ENCODE data around the gene SMAGP.
"Not testable (repeated sequence)": the region's sequence is repeated elsewhere in the genome, so short reads cannot be mapped to it uniquely, and the experiment has no call there.

SMAGP gene

DNA sequence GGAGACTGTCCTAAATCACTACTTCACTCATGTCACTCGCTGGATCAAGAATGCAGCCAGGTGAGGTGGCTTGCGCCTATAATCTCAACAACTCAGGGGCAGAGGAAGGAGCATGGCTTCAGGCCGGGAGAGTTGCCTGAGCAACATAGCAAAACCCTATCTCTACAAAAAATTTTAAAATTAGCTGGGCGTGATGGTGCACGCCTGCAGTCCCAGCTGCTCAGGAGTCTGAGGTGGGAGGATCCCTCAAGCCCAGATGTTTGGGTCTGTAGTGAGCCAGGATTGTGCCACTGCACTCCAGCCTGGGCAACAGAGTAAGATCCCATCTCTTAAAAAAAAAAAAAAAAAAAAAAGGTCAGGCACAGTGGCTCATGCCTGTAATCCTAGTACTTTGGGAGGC, 5.9 kb downstream of the SMAGP start:
- DNase-seq (ENCODE audit: low spot score): no peak

DNA sequence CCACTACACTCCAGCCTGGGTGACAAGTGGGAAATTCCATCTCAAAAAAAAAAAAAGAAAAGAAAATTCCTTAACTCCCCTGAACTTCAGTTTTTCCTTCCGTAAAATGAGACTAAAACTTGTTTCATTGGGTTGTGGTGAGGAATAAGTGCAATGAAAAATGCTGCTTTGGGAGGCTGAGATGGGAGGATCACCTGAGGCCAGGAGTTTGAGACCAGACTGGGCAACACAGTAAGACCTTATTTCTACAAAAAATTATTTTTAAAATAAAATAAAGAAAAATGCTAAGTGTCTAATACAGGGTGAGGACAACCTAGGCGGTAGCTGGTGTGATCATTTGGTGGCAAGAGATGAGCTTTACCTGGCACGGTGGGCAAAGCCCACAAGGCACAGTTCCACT, 6.9 kb downstream of the SMAGP start:
- no peak for DNase-seq (ENCODE audit: low spot score)

DNA sequence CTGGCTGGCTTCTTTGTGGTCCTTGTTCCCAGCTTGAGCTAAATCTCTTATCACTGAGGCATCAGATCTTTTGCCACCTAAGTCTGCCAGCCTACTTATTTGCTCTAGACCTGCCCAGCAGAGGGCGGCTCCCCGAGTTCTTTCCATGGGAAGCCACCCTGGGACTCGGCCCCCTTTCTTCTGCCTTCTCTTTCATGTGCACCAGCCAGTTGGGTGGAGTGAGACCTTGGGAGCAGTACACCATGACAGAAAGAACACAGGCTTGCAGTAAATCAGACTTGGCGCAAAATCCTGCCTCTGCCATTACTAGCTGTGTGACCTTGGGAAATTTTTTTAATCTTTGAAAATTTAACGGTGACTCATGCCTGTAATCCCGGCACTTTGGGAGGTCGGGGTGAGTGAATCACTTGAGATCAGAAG, 7.4 kb downstream of the SMAGP start:
- no peak for DNase-seq (ENCODE audit: low spot score)

DNA sequence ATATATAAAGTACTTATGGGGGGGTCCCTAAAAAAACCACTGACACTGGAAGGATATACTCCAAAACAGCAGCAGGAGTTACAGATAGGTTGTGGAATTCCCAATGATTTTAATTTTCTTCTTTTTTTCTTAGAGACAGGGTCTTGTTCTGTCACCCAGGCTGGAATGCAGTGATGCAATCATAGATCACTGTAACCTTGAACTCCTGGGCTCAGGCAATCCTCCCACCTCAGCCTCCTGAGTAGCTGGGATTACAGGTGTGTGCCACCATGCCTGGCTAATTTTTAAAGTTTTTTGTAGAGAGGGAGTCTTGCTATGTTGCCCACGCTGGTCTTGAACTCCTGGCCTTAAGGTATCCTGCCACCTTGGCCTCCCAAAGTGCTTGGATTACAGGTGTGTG, 10.6 kb downstream of the SMAGP start:
- not testable (repeated sequence) for DNase-seq (ENCODE audit: low spot score)

DNA sequence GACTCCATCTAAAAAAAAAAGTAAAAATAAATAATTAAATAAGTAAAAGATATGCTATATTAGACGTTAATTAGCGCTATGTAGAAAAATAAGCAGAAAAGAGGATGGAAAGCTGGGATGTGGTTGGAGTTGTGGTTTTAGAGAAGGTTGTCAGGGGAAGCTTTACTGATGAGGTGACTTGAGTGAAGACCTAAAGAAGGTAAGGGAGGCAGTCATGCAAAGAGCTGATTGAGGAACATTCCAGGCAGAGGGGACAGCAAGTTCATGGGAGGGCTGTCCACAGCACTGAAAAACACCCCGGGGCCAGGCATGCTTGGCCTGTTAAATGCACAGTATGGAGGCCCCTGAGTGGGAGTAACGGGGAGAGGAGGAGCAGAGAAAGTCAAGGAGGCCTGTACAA, 15.7 kb downstream of the SMAGP start:
- DNase-seq (ENCODE audit: low spot score): no peak

DNA sequence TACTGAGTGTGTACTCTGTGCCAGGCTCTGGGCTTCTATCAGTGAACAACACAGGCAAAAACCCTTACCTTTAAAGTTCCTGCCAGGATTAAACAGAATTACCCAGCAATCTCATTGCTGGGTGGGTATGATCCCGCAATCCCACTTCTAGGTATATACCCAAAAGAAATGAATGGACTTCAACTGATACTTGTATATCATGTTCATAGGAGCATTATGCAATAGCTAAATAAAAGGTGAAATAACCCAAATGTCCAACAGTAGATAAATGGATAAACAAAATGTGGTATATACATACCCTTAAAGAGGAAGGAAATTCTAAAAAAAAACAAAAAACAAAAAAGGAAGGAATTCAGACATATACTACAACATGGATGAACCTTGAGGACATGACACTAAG, 16.9 kb downstream of the SMAGP start:
- DNase-seq (ENCODE audit: low spot score): no peak

DNA sequence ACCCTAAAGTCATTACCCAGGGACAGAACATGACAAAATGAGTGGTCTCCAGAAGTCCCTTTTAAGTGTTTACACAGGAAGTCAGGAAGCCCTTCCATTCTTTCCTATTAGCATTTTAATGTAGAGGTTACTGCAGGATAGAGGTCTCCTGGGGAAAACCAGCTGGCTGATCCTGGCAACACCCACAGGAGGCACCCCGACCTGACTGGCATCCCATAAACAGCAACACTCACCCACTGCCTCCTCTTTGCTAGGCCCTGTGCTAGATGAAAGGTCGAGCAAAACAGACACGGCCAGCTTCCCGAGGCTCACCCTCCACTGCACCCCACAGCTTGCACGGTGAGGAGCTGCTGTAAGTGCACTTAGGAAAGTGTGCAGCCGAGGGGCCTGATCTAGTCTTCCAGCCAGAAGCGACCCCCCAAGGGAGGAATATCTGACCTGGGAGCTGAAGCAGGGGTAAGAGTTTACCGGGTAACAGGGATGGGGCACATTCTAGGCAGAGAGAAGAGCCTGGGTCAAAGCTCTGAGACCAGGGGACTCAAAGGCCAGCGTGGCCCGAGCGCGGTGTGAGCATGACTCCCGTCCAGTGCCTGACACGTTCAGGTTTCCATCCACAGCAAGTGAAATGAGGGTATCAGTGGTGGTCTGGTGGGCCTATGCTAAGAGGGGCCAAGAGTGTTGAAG, 22.6 kb downstream of the SMAGP start:
- no peak for DNase-seq (ENCODE audit: low spot score)

DNA sequence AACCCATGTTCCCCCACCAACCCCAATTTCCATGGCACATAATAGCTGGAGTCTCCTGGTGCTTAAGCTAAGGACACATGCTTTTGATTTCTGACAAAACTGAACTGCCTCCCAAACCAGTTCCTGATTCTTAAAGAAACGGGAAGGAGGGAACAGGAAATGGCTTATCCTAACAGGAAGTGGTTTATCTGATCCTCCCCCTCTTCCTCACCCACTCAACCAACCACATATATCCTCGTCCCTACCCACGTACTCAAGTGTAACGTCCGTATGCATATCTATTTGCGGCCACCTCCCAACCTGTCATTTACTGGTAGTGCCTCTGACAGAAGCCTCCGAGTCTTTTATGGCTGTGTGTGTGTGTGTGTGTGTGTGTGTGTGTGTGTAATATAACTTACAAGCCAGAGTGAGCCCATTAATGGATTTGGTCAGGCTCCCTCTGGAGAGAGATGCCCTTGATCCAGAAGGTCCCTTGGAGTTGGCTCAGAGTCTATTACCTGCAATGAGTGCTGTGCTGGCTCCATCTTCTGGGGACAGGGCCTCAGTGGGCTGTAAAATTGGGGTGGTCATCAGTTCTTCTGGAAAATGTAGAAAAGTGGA, 23.9 kb downstream of the SMAGP start:
- DNase-seq (ENCODE audit: low spot score): peak; percentile 61

DNA sequence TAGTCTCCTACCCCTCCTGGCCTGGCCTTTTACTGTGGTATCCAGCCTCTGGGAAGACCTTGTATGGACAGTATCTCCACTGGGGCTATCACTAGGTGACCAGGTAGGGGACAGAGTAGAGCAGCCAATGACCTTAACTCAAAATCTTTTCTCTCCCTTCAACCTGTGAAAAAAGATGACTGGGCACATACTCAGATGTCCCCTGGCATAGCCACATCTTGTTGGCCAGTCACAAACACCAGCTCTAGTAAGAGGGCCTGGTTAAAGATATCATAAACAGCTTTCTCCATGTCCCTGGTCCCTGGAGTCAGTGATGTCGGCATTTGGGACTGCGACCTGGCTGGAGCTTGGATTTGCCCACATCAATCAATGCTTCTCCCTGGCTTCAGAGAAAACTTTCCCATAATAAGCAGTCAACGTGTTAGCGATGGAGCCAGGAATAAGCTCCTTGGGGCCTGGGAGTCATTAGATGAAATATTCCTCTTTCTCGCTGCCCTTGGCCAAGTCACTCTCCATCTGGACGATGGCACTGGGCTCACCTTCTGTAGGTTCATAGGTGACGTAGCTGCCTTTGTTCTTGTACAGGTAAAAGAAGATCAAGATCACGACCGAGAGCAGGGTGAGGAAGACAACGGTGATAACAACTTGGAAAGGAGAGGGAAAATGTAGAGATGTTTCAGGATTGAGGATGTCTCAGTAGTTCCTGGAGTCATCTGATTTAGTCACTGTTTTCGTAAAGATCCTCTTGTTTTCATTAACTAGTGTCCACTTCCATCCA, 24.6 kb downstream of the SMAGP start:
- DNase-seq (ENCODE audit: low spot score): no peak

DNA sequence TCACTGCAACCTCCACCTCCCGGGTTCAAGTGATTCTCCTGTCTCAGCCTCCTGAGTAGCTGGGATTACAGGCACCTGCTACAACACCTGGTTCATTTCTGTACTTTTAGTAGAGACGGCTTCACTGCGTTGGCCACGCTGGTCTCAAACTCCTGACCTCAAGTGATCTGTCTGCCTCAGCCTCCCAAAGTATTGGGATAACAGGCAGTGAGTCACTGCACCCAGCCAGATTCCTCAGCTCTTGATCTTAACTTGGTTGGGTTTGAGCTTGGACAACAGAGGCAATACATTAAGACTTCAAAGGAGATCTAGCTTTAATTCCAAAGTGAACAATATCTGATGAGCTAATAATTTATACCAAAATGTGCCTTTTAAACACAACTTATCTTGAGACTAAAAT, 25.9 kb downstream of the SMAGP start:
- no peak for DNase-seq (ENCODE audit: low spot score)

DNA sequence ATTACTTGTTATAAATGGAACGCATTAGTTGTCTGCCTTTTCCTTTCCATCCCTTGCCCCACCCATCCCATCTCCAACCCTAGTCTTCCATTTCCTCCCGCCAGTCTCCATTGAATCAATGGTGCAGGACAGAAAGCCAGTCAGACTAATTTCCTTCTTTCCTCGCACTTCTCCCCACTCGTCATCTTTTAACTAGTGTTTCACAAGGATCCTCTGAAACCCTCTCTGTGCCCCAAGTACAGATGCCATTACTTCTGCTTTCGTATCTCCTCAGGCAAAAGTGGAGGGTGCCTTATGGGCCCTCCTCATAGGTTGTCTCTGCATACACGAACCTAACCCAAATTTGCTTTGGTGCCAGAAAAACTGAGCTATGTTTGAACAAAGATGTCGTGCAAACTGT, 27.3 kb downstream of the SMAGP start:
- DNase-seq (ENCODE audit: low spot score): no peak

DNA sequence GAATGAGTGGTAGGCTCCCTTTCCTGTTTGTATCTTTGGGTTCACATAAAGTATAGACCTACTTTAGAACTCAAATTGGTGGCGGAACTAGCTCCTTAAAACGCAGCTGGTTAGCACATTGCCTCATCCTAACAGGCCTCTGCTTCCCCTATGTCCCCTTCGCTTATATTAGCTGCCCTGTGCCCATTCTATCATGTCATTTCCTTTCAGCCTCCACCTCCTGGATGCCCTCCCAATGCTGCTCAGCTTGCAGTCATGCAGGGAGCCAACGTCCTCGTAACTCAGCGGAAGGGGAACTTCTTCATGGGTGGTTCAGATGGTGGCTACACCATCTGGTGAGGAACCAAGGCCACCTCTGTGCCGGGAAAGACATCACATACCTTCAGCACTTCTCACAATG, 28.1 kb downstream of the SMAGP start:
- DNase-seq (ENCODE audit: low spot score): no peak

DNA sequence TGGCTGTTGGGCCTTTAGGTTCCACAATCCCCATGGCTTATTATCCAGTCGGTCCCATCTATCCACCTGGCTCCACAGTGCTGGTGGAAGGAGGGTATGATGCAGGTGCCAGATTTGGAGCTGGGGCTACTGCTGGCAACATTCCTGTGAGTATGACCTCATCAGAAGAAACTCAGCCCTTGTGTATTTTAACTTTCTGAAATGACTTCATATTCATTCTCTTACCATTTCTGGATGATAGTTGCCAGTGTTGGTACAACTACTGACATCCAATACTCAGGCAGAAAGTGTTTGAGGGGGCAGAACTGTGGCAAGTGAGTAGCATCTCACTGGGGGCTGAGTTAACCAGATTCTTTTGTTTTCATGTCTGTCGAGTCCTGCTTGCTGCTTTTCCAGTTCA, 29.2 kb downstream of the SMAGP start:
- peak; percentile 45 for DNase-seq (ENCODE audit: low spot score)

DNA sequence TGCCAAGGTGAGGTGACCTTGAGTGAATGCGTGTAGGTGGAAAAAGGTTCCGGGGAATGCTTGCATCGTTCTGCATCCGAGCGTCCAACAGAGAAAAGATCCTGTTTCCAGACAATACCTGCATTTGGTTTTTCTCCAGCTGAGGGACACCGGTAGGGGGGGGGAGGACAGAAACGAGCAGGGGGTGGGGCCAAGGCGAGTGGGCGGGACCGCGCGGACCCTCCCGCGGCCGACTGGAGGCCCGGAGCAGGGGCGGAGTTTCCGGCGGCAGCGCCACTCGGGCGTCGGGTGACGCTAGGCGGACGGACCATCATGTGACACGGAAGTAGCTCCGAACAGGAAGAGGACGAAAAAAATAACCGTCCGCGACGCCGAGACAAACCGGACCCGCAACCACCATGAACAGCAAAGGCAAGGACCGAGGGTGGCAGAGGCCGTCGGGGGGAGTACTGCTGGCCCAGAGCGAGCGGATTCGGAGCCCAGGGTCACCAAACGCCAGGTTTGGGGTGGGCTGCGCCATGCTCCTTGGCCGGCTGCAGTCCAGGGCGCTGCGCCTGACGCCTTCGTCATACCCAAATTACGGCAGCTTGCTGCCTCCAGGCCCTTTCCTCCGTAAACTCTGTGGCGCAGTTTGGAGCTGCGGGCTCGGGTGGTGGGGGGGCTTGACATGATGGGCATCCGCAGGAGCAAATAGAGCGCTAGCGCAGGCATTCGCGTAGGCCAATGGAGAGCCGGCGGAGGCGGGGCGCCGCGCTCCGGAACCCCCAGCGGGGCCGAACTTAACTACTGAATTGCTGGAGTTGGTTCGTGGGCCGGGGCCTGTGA, 31.5 kb downstream of the SMAGP start, which contains the start of gene DAZAP2:
Gene DAZAP2 (plus strand): TSS at position 317 of the 825 bp plus-strand sequence. CDS start 82 bp downstream, at position 399.
- DNase-seq (ENCODE audit: low spot score): peak; percentile 98

DNA sequence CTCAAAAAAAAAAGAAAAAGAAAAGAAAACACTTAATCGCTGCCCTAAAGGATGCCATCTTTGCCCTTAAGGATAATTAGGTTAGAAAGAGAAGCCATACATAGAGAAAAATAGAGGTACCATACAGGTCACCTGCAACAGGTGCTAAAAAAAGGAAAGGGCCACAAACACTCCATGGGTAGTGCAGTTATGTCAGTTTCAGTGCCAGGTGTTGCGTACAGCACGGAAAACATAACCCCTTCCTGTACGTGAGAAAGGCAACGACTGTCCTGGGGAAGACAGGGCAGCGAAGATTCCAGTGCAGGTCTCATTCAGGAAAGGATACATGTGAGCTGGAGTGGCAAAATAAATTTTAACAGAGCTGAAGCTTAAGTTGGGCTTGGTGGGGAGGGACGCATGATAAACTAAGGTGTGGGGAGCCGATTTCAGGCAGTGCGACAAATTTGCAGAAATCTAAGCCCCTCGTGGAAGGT, 32.1 kb downstream of the SMAGP start:
- DNase-seq (ENCODE audit: low spot score): no peak

DNA sequence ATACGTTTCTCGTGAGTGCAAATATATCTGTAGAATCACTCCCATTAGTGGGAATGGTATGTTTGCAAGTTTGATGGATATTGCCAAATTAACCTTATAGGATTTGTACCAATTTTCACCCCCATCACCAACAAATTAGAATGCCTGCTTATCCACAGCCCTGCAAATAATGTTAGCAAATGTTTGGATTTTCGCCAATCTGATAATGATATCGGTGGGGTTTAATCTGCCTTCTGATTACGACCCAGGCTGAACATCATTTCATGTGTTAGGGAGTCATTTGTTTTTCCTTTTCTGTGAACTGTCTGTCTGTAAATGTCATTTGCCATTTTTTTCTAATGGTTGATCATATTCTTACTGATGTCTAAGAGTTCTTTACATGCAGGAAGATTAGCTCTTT, 35.7 kb downstream of the SMAGP start:
- DNase-seq (ENCODE audit: low spot score): no peak

DNA sequence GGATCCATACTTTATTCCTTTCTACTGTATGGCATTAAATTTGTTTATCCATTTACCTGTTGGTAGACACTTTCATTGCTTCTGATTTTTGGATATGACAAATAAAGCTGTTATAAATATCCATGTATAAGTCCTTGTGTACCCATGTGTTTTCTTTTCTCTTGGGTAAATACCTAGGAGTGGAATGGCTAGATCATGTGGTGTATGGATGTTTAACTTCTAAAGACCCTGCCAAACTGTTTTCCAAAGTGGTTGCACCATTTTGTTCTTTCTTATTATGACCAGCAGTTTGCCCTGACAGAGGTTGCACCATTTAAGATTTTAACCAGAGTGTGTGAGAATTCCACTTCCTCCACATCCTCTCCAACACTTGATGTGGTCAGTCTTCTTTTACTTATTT, 37.6 kb downstream of the SMAGP start:
- no peak for DNase-seq (ENCODE audit: low spot score)

DNA sequence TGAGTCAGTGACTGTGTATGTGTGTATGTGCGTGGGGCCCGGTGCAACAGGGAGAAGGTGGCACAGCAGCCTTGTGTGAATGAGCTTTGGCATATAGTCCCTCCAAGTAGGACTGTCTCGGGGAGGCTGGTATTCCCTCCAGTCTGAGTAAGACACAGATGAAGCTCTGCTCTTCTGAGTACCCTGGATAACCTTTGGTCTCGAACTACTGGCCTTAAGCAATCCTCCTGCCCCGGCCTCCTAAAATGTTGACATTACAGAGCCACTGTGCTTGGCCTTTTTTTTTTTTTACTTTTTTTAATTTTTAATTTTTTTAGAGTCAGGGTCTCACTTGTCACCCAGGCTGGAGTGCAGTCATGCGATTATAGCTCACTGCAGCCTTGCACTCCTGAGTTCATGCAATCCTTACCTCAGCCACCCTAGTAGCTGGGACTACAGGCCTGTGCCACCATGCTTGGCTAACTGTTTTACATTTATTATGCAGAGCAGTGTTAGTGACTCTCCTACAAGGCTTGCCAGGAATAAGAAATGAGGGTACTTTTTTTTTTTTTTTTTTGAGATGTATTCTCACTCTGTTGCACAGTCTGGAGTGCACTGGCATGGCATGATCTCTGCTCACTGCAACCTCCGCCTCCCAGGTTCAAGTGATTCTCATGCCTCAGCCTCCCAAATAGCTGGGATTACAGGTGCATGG, 41.0 kb downstream of the SMAGP start:
- no peak for DNase-seq (ENCODE audit: low spot score)

DNA sequence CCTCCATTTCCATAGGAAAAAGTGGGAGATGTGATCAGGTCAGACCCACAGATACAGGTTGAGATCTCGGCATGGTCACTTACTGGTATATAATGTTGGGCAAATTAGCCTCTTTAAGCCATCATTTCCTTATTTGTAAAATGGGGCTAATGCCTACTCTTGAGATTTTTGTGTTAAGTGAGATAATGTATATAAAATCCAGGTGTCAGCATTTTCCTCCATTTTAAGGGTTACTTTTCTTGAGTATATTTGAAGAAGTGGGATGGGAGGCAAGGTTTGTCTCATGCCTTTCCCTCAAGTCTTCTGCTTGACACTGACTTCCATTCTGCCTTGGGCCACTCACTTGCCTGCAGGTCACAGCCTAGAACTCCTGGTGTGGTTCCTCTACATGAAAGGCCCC, 42.3 kb downstream of the SMAGP start:
- DNase-seq (ENCODE audit: low spot score): no peak

DNA sequence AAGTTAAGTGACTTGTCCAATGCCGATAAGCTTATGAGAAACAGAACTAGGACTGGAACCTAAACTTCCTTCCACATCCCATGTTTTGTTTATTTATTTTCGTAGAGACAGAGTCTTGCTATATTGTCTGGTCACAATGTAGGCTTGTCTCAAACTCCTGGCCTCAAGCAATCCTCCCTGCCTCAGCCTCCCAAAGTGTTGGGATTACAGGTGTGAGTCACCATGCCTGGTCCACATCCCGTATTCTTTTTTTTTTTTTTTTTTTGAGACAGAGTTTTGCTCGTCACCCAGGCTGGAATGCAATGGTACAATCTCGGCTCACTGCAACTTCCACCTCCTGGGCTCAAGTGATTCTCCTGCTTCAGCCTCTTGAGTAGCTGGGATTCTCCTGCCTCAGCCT, 43.1 kb downstream of the SMAGP start:
- DNase-seq (ENCODE audit: low spot score): not testable (repeated sequence)

DNA sequence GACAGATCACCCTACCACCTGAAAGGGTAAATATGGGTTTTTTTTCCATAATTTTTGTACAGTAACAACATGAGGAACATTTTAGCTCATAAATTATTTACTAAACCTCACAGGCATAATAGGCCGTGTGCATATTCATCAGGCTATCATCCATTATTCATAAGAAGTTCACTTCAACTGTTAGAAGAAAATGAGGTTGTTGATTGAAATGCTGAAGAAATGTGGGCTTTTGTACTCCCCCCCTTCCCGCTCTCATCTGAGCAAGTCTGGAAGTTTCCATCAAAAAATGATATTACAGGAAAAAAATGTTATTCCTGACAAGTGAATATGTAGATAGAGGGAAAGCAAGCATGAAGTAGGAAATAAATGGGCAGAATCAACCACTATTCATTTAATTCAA, 44.4 kb downstream of the SMAGP start:
- DNase-seq (ENCODE audit: low spot score): no peak

DNA sequence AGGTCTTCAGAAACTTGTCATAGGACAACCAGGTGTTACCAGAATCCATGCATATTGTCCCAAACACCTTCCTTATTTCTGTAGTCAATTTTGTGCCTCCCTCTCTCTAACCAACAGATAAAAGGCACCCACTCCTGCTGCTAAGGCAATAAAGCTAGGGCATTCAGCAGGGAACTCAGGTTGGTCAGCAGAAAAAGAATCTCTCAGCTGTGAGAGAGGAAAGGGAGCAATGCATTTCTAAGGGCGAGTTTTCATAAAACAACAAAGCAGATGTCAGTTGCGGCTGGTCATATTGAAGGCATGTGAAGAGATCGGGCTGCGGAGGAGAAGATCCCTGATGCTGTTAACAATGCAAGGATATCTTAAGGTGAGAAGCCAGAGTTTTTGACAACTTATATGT, 45.0 kb downstream of the SMAGP start:
- DNase-seq (ENCODE audit: low spot score): no peak
